PFSK-1 (cell line): ENCODE measurements around the gene CLEC5A.

Experiments
- FOXP2 ChIP-seq: optimal IDR thresholded peaks from 2 replicates; pipeline ENCODE3; 2011; ENCODE audit warnings: borderline replicate concordance, control low read depth, inconsistent platforms; ENCODE audit not compliant: insufficient read depth; ENCODE audit errors: extremely low read length, extremely low read depth
- POLR2AphosphoS5 ChIP-seq: IDR thresholded peaks from 2 replicates; pipeline ENCODE4 v1.6.1; 2012; ENCODE audit warnings: low read depth, mild to moderate bottlenecking, control low read depth, low read length, moderate library complexity
- REST ChIP-seq, 2 experiments: IDR thresholded peaks; 2 replicates each; pipeline versions ENCODE4 v1.6.1 to v1.8.0; 2011 to 2012; ENCODE audit warnings: low read depth in 2 of 2, low read length in 2 of 2, control low read depth in 1 of 2, inconsistent platforms in 1 of 2, mild to moderate bottlenecking in 1 of 2, moderate library complexity in 1 of 2; ENCODE audit not compliant: insufficient read depth in 1 of 2
- SIN3A ChIP-seq: IDR thresholded peaks from 2 replicates; pipeline ENCODE4 v1.6.1; 2012; ENCODE audit warnings: mild to moderate bottlenecking, low read length, moderate library complexity, borderline replicate concordance; ENCODE audit not compliant: insufficient read depth

GRCh38 chr7:141990011-141990725, 43.4 kb upstream of the CLEC5A start:
- TF ChIP-seq REST (IDR thresholded peaks at IDR 0.05; ENCODE audit: insufficient read depth in 1 of 2, low read depth in 2 of 2, low read length in 2 of 2) (no peak), POLR2AphosphoS5 (no peak), FOXP2 (no peak), SIN3A (no peak)
